SU-DHL-6 (cell line): ENCODE results near the gene TMEM9.

Source experiments
- H2AFZ ChIP-seq: fragments of 200-600 bp; sonication (generic); 2 replicates; pipeline ENCODE4 v1.6.1; 2014; ENCODE audit warnings: low read depth, mild to moderate bottlenecking, moderate library complexity, mixed read lengths, antibody characterized with exemption, low read length; ENCODE audit not compliant: severe bottlenecking
- H3F3A ChIP-seq: fragments of 200-600 bp; shearing (Covaris generic); 2 replicates; pipeline ENCODE4 v1.6.0; 2016; ENCODE audit warnings: antibody characterized with exemption, mild to moderate bottlenecking; ENCODE audit not compliant: insufficient read depth
- H3K27ac ChIP-seq: fragments of 200-600 bp; sonication (generic); 2 replicates; pipeline ENCODE4 v1.5.1; 2016; ENCODE audit warnings: low read depth, mild to moderate bottlenecking, low read length, moderate library complexity, mixed read lengths
- H3K27me3 ChIP-seq: fragments of 200-600 bp; sonication (generic), shearing (Covaris generic); 2 replicates; pipeline ENCODE4 v1.6.0; 2014; ENCODE audit warnings: mild to moderate bottlenecking, low read length
- H3K36me3 ChIP-seq: fragments of 200-600 bp; sonication (generic); 2 replicates; pipeline ENCODE4 v1.6.1; 2014; ENCODE audit warnings: mild to moderate bottlenecking, low read length, mixed read lengths
- H3K4me2 ChIP-seq: fragments of 300-600, 200-600 bp; shearing (Covaris generic), sonication (generic); 2 replicates; pipeline ENCODE4 v1.6.0; 2014; ENCODE audit warnings: low read length, low read depth, mild to moderate bottlenecking; ENCODE audit not compliant: poor library complexity, severe bottlenecking
- H3K4me3 ChIP-seq: fragments of 200-600 bp; sonication (generic); 2 replicates; pipeline ENCODE4 v1.5.1; 2014; ENCODE audit warnings: antibody characterized with exemption, low read length, mild to moderate bottlenecking, mixed read lengths; ENCODE audit not compliant: insufficient read depth, poor library complexity, severe bottlenecking
- H3K79me2 ChIP-seq: fragments of 200-600 bp; sonication (generic); 2 replicates; pipeline ENCODE4 v1.6.1; 2014; ENCODE audit warnings: mild to moderate bottlenecking, low read length, moderate library complexity; ENCODE audit not compliant: insufficient read depth
- H3K9ac ChIP-seq: fragments of 200-600 bp; sonication (generic); 2 replicates; pipeline ENCODE4 v1.7.0; 2014; ENCODE audit warnings: mild to moderate bottlenecking, low read length
- H3K9me2 ChIP-seq: fragments of 200-600 bp; sonication (generic); replicated peaks from 2 replicates; pipeline ENCODE4 v1.6.1; 2014; ENCODE audit warnings: low read length; ENCODE audit not compliant: insufficient read depth
- H3K9me3 ChIP-seq: fragments of 200-600 bp; sonication (generic); 2 replicates; pipeline ENCODE4 v1.6.1; 2014; ENCODE audit warnings: low read length, mixed read lengths; ENCODE audit not compliant: insufficient read depth
- H4K20me1 ChIP-seq: fragments of 200-600 bp; sonication (generic); 2 replicates; pipeline ENCODE4 v1.6.1; 2014; ENCODE audit warnings: low read depth, mild to moderate bottlenecking, antibody characterized with exemption, low read length, moderate library complexity, mixed read lengths
- CTCF ChIP-seq: fragments of 200-600 bp; sonication (generic); IDR thresholded peaks from one replicate; pipeline ENCODE4 v1.5.1; 2017; ENCODE audit warnings: antibody characterized with exemption, mild to moderate bottlenecking, low read length, moderate library complexity; ENCODE audit not compliant: insufficient read depth, poor library complexity, severe bottlenecking
- EZH2phosphoT487 ChIP-seq: fragments of 200-600 bp; sonication (generic), shearing (Covaris generic); conservative IDR thresholded peaks from 2 replicates; pipeline ENCODE4 v1.6.1; 2018; ENCODE audit warnings: mild to moderate bottlenecking, antibody characterized with exemption, low read length, moderate library complexity, mixed read lengths

TMEM9 gene

GRCh38 chr1:201103666-201104065, 50.6 kb downstream of the TMEM9 start:
- no peaks in the 10 kb centered on the region for H3K27me3 ChIP-seq
- H3K9me3 ChIP-seq: no peaks in the 10 kb centered on the region
- H3K4me2 ChIP-seq: no peak overlapping the region
- no peaks in the 10 kb centered on the region for H3F3A ChIP-seq
- H4K20me1 ChIP-seq: no peaks in the 10 kb centered on the region; the same call in 1 of the 2 replicates
- no peak overlapping the region for H2AFZ ChIP-seq
- no peak for TF ChIP-seq EZH2phosphoT487
- TF ChIP-seq CTCF: no peak
- no peak overlapping the region for H3K4me3 ChIP-seq
- H3K9me2 ChIP-seq: no peaks in the 10 kb centered on the region
- no peak overlapping the region for H3K9ac ChIP-seq
- H3K79me2 ChIP-seq: no peaks in the 10 kb centered on the region
- H3K36me3 ChIP-seq: no peaks in the 10 kb centered on the region
- H3K27ac ChIP-seq: no peak overlapping the region

GRCh38 chr1:201100169-201100930, 53.9 kb downstream of the TMEM9 start:
- no peaks in the 10 kb centered on the region for H3K27me3 ChIP-seq
- no peak overlapping the region for H3K27ac ChIP-seq
- H3K4me3 ChIP-seq: no peak overlapping the region
- H4K20me1 ChIP-seq: no peaks in the 10 kb centered on the region
- no peaks in the 10 kb centered on the region for H3K79me2 ChIP-seq
- H2AFZ ChIP-seq: no peak overlapping the region
- H3F3A ChIP-seq: no peaks in the 10 kb centered on the region
- no peak overlapping the region for H3K4me2 ChIP-seq
- no peaks in the 10 kb centered on the region for H3K9me3 ChIP-seq
- TF ChIP-seq EZH2phosphoT487 (no peak), CTCF (no peak)
- H3K9me2 ChIP-seq: no peaks in the 10 kb centered on the region
- H3K9ac ChIP-seq: no peak overlapping the region
- no peaks in the 10 kb centered on the region for H3K36me3 ChIP-seq

- Histone ChIP-seq H3K4me2 (no peak overlapping the region), H3K27me3 (no peaks in the 10 kb centered on the region), H3K79me2 (no peaks in the 10 kb centered on the region)
These were observed 55.1 kb downstream of the TMEM9 start for GRCh38 chr1:201098992-201099677.

More at GRCh38 chr1:201098992-201099677, 55.1 kb downstream of the TMEM9 start:
- no peaks in the 10 kb centered on the region for H3K9me2 ChIP-seq
- H4K20me1 ChIP-seq: no peaks in the 10 kb centered on the region
- H3K9ac ChIP-seq: no peak overlapping the region
- TF ChIP-seq CTCF: no peak
- TF ChIP-seq EZH2phosphoT487: no peak
- H3K4me3 ChIP-seq: no peak overlapping the region
- no peaks in the 10 kb centered on the region for H3K36me3 ChIP-seq
- H3K27ac ChIP-seq: no peak overlapping the region
- H3F3A ChIP-seq: no peaks in the 10 kb centered on the region
- no peak overlapping the region for H2AFZ ChIP-seq
- H3K9me3 ChIP-seq: no peaks in the 10 kb centered on the region
